GM12875 (cell line): Measurements from ENCODE around the gene MATN3.

ENCODE experiments used
- H3K4me3 ChIP-seq: one replicate; pipeline ENCODE4 v1.5.1; 2011; ENCODE audit warnings: low read depth, low read length, control low read depth
- CTCF ChIP-seq: IDR thresholded peaks from 2 replicates; pipeline ENCODE4 v1.5.1; 2011; ENCODE audit warnings: low read depth, mild to moderate bottlenecking, control low read depth, inconsistent platforms, low read length, moderate library complexity, borderline replicate concordance; ENCODE audit not compliant: insufficient read depth

Gene MATN3

DNA sequence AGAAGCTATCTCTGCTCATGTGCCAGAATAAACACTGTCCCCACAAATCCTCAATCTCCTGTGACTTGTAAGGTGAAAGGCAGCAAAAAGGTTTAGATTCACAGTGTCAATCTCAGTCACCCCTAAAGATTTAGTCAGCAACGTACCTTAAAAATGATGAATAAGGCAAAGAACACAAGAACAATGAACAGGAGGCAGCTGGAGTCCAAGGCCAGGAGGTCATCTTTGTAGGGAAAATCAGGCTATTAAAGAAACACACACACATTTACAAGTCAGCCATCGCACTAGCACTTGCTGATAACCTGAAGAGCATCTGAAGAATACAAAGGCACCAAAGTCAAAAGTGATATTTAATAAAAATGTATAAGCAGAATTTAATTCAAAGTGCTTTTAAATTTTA is 22.4 kb upstream of the MATN3 start:
- no peak for TF ChIP-seq CTCF
- no peak overlapping the region for H3K4me3 ChIP-seq

- H3K4me3 ChIP-seq: no peak overlapping the region
- no peak for TF ChIP-seq CTCF
Observed at GRCh38 chr2:20034218-20034617, 21.8 kb upstream of the MATN3 start.

- H3K4me3 ChIP-seq: no peak overlapping the region
- TF ChIP-seq CTCF: no peak
Observed at GRCh38 chr2:20033322-20033721, 20.9 kb upstream of the MATN3 start.

DNA sequence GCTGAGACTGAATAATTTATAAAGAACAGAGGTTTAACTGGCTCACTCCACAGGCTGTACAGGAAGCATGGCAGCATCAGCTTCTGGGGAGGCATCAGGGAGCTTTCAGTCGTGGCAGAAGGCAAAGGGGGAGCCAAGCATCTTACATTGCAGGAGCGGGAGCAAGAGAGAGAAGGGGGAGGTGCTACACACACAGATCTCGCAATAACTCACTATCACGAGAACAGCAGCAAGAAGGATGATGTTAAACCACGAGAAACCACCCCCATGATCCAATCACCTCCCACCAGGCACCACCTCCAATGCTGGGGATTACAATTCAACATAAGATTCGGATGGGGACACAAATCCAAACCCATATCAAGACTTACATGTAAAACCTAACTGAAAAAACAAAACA is 17.8 kb upstream of the MATN3 start:
- TF ChIP-seq CTCF: no peak
- H3K4me3 ChIP-seq: no peak overlapping the region

DNA sequence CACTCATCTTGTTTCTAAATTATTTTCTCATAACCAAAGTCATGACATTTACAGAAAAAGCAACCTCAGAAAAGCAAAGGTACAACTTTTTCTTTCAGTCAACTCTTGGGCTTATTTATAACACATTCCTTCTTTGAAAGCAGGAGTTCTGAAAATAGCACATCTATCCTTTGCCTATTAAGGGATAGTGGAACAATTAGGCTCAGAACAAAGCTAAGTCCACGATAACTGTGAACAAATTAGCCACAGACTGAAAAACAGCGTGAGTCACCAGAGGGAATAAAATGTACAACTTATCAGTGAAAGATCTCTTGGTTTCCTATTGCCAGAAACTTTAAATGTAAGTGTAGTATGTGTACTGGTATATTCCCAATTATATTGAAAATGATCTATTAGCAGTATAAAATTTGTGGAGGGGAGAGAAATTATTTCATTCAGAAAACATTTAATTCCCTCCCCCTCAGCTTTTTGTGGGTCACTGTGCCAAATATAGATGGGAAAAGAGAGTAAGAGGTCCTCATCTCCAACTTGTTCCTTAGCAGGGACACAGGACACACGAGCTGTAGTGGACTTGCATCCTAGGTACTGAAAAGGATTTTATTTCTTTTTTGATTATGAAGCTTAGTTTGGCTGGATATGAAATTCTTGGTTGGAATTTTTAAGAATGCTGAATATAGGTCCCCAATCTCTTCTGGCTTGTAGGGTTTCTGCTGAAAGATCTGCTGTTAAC is 15.4 kb upstream of the MATN3 start:
- no peak for TF ChIP-seq CTCF
- H3K4me3 ChIP-seq: no peak overlapping the region

- no peak for TF ChIP-seq CTCF
- no peak overlapping the region for H3K4me3 ChIP-seq
Observed at GRCh38 chr2:20027260-20027677, 14.8 kb upstream of the MATN3 start.

GRCh38 chr2:20025065-20025786 is 12.8 kb upstream of the MATN3 start:
- no peak for TF ChIP-seq CTCF
- H3K4me3 ChIP-seq: no peak overlapping the region
